Erythroblast (primary cell): ENCODE measurements around the gene CHD1.

Source experiments
- DNase-seq, 2 experiments: peaks; one replicate each; lab custom pipeline; 2025; lab: John Stamatoyannopoulos, UW
- GATA1 ChIP-seq: IDR thresholded peaks from 2 replicates; pipeline ENCODE4 v1.6.1; 2011; ENCODE audit warnings: low read depth, mild to moderate bottlenecking, control low read depth, low read length, moderate library complexity
- POLR2A ChIP-seq: IDR thresholded peaks from 2 replicates; pipeline ENCODE4 v1.6.1; 2011; ENCODE audit warnings: mild to moderate bottlenecking, low read length

The CHD1 gene

GRCh38 chr5:98899456-98899855, 29.4 kb downstream of the CHD1 start:
- no peak for DNase-seq
- TF ChIP-seq POLR2A (no peak), GATA1 (no peak)

DNA sequence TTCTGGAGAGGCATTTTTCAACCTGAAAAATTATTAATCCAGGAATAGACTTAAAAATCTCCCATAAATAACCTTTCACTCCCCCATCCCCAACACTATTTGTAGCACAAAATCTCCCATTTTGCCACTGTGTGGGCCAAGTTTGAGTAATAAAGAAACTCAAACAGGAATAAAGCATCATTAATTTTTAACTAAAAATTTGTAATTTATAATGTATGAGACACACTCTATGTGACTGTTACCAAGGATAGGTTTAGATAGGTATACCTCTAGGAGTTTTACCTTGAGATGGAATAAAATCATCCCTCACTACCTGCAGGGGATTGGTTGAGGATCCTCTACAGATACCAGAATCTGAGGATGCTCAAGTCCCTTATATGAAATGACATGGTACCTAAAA, 30.1 kb downstream of the CHD1 start:
- TF ChIP-seq GATA1 = no peak
- TF ChIP-seq POLR2A = no peak
- no peak for DNase-seq

GRCh38 chr5:98891591-98891990, 37.2 kb downstream of the CHD1 start:
- TF ChIP-seq GATA1 = no peak
- no peak for DNase-seq

- no peak for DNase-seq
- TF ChIP-seq GATA1 (no peak), POLR2A (no peak)
Observed at GRCh38 chr5:98880598-98880997, 48.2 kb downstream of the CHD1 start.

GRCh38 chr5:98880151-98880550, 48.7 kb downstream of the CHD1 start:
- peak in 1 of 2 experiments; percentile 7 for DNase-seq
- TF ChIP-seq GATA1 (no peak), POLR2A (no peak)

- no peak for DNase-seq
- TF ChIP-seq GATA1 = no peak
- TF ChIP-seq POLR2A = no peak
Observed at GRCh38 chr5:98877600-98877999, 51.2 kb downstream of the CHD1 start.

GRCh38 chr5:98872674-98873073, 56.1 kb downstream of the CHD1 start:
- no peak for TF ChIP-seq GATA1
- TF ChIP-seq POLR2A = no peak
- no peak for DNase-seq

- DNase-seq = no peak
- TF ChIP-seq GATA1 = no peak
- no peak for TF ChIP-seq POLR2A
Observed at GRCh38 chr5:98865690-98866089, 63.1 kb downstream of the CHD1 start.

DNA sequence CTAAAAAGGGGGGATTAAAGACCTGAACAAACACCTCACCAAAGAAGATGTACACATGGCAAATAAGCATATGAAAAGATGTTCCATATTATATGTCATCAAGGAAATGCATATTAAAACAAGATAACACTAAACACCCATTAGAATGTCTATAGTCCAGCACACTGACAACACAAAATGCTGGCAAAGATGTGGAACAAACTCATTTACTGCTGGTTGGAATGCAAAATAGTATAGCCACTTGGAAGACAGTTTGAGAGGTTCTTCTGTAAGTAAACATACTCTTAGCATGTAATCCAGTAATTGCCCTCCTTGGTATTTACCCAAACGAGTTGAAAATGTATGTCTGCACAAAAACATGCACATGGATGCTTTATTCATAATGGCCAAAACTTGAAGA, 81.8 kb downstream of the CHD1 start:
- DNase-seq = no peak
- TF ChIP-seq POLR2A (no peak), GATA1 (no peak)

DNA sequence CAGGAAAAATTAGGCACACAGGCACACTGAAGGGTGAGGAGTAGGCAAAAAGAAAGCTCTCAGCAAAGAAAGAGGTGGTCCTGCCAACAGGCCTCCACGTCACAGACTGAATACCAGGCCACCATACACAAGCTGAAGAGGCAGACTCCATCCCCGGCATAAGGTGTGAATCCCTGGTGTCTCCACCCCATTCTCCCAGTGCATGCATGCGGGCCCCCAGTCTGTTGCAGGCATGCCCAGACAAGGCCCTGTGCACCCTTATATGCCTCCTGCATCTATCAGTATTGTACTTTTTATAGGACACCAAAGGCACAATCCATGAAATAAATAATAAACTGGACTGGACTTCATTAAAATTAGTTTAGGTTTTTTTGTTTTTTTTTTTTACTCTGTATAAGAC, 82.3 kb downstream of the CHD1 start:
- DNase-seq = no peak
- TF ChIP-seq POLR2A (no peak), GATA1 (no peak)

- TF ChIP-seq POLR2A (no peak), GATA1 (no peak)
- DNase-seq = no peak
Observed at GRCh38 chr5:98845878-98846277, 82.9 kb downstream of the CHD1 start.

GRCh38 chr5:98844865-98845264, 83.9 kb downstream of the CHD1 start:
- no peak for DNase-seq
- TF ChIP-seq POLR2A = no peak
- TF ChIP-seq GATA1 = no peak

GRCh38 chr5:98843481-98843880, 85.3 kb downstream of the CHD1 start:
- no peak for DNase-seq
- no peak for TF ChIP-seq GATA1
- no peak for TF ChIP-seq POLR2A

- no peak for TF ChIP-seq POLR2A
- no peak for TF ChIP-seq GATA1
- no peak for DNase-seq
Observed at GRCh38 chr5:98840946-98841345, 87.9 kb downstream of the CHD1 start.

- peak; percentile 28 to 48 for DNase-seq
- TF ChIP-seq POLR2A (no peak), GATA1 (no peak)
Observed at GRCh38 chr5:98839469-98840383, 89.1 kb downstream of the CHD1 start.
